Measurements from ENCODE around the gene C3.

The C3 gene

GRCh38 chr19:6705931-6706632 is 14.4 kb downstream of the C3 start:
- WGBS (ENCODE audit: insufficient coverage, insufficient read length): no CpG with 5 or more reads among the region's 11 CpGs
- H3K36me3 ChIP-seq (ENCODE audit: control insufficient read depth, insufficient read depth, low read length): no peaks in the 10 kb centered on the region

GRCh38 chr19:6700586-6701316 is 19.7 kb downstream of the C3 start:
- H3K9me3 ChIP-seq (ENCODE audit: control insufficient read depth, insufficient read depth, low read length): no peaks in the 10 kb centered on the region
- WGBS (ENCODE audit: insufficient coverage, insufficient read length): no CpG with 5 or more reads among the region's 8 CpGs
- H3K4me1 ChIP-seq (ENCODE audit: control insufficient read depth, insufficient read depth, low read length): 0 out of 2 replicates have a peak, but pooled peaks cover 1% of the 10 kb centered on the region
- no peaks in the 10 kb centered on the region; the same call in 1 of the 2 replicates for H3K36me3 ChIP-seq (ENCODE audit: control insufficient read depth, insufficient read depth, low read length)
- H3K27ac ChIP-seq (ENCODE audit: low read length): no peak overlapping the region
- no peaks in the 10 kb centered on the region for H3K27me3 ChIP-seq (ENCODE audit: control insufficient read depth, insufficient read depth, low read length)
- no peak overlapping the region for H3K4me3 ChIP-seq (ENCODE audit: low read length)
- DNase-seq (ENCODE audit: low read depth, low spot score): no peak

More at GRCh38 chr19:6705931-6706632, 14.4 kb downstream of the C3 start:
- no peak overlapping the region for H3K4me3 ChIP-seq (ENCODE audit: low read length)
- DNase-seq (ENCODE audit: low read depth, low spot score): no peak
- no peak overlapping the region for H3K27ac ChIP-seq (ENCODE audit: low read length)
- H3K27me3 ChIP-seq (ENCODE audit: control insufficient read depth, insufficient read depth, low read length): no peaks in the 10 kb centered on the region; the same call in 1 of the 2 replicates
- H3K9me3 ChIP-seq (ENCODE audit: control insufficient read depth, insufficient read depth, low read length): no peaks in the 10 kb centered on the region
- no peaks in the 10 kb centered on the region for H3K4me1 ChIP-seq (ENCODE audit: control insufficient read depth, insufficient read depth, low read length)

GRCh38 chr19:6699935-6700334 is 20.5 kb downstream of the C3 start:
- no peak overlapping the region for H3K27ac ChIP-seq (ENCODE audit: low read length)
- no peaks in the 10 kb centered on the region for H3K27me3 ChIP-seq (ENCODE audit: control insufficient read depth, insufficient read depth, low read length)
- DNase-seq (ENCODE audit: low read depth, low spot score): no peak
- H3K9me3 ChIP-seq (ENCODE audit: control insufficient read depth, insufficient read depth, low read length): no peaks in the 10 kb centered on the region
- no peak overlapping the region for H3K4me3 ChIP-seq (ENCODE audit: low read length)
- H3K36me3 ChIP-seq (ENCODE audit: control insufficient read depth, insufficient read depth, low read length): no peaks in the 10 kb centered on the region; the same call in 1 of the 2 replicates
- H3K4me1 ChIP-seq (ENCODE audit: control insufficient read depth, insufficient read depth, low read length): 0 out of 2 replicates have a peak, but pooled peaks cover 1% of the 10 kb centered on the region

GRCh38 chr19:6697291-6697690 is 23.2 kb downstream of the C3 start:
- WGBS (ENCODE audit: insufficient coverage, insufficient read length): no CpG with 5 or more reads among the region's 13 CpGs
- H3K27me3 ChIP-seq (ENCODE audit: control insufficient read depth, insufficient read depth, low read length): no peaks in the 10 kb centered on the region
- no peak for DNase-seq (ENCODE audit: low read depth, low spot score)

GRCh38 chr19:6696239-6696820 is 24.1 kb downstream of the C3 start:
- Histone ChIP-seq H3K4me1 (ENCODE audit: control insufficient read depth, insufficient read depth, low read length) (0 out of 2 replicates have a peak, but pooled peaks cover 1% of the 10 kb centered on the region), H3K4me3 (ENCODE audit: low read length) (no peak overlapping the region), H3K27ac (ENCODE audit: low read length) (no peak overlapping the region), H3K27me3 (ENCODE audit: control insufficient read depth, insufficient read depth, low read length) (no peaks in the 10 kb centered on the region), H3K9me3 (ENCODE audit: control insufficient read depth, insufficient read depth, low read length) (no peaks in the 10 kb centered on the region), H3K36me3 (ENCODE audit: control insufficient read depth, insufficient read depth, low read length) (no peaks in the 10 kb centered on the region; the same call in 1 of the 2 replicates)
- DNase-seq (ENCODE audit: low read depth, low spot score): no peak
- no CpG with 5 or more reads among the region's 18 CpGs for WGBS (ENCODE audit: insufficient coverage, insufficient read length)

More at GRCh38 chr19:6697291-6697690, 23.2 kb downstream of the C3 start:
- Histone ChIP-seq H3K4me3 (ENCODE audit: low read length) (no peak overlapping the region), H3K9me3 (ENCODE audit: control insufficient read depth, insufficient read depth, low read length) (no peaks in the 10 kb centered on the region), H3K4me1 (ENCODE audit: control insufficient read depth, insufficient read depth, low read length) (0 out of 2 replicates have a peak, but pooled peaks cover 1% of the 10 kb centered on the region), H3K36me3 (ENCODE audit: control insufficient read depth, insufficient read depth, low read length) (no peaks in the 10 kb centered on the region; the same call in 1 of the 2 replicates), H3K27ac (ENCODE audit: low read length) (no peak overlapping the region)

- Histone ChIP-seq H3K9me3 (ENCODE audit: control insufficient read depth, insufficient read depth, low read length) (no peaks in the 10 kb centered on the region), H3K36me3 (ENCODE audit: control insufficient read depth, insufficient read depth, low read length) (no peaks in the 10 kb centered on the region; the same call in 1 of the 2 replicates), H3K4me1 (ENCODE audit: control insufficient read depth, insufficient read depth, low read length) (0 out of 2 replicates have a peak, but pooled peaks cover 1% of the 10 kb centered on the region), H3K4me3 (ENCODE audit: low read length) (no peak overlapping the region), H3K27me3 (ENCODE audit: control insufficient read depth, insufficient read depth, low read length) (no peaks in the 10 kb centered on the region), H3K27ac (ENCODE audit: low read length) (no peak overlapping the region)
- WGBS (ENCODE audit: insufficient coverage, insufficient read length): no CpG with 5 or more reads among the region's 25 CpGs
- no peak for DNase-seq (ENCODE audit: low read depth, low spot score)
These were observed 26.2 kb downstream of the C3 start for GRCh38 chr19:6694147-6694815.

GRCh38 chr19:6693681-6694080 is 26.8 kb downstream of the C3 start:
- H3K27ac ChIP-seq (ENCODE audit: low read length): no peak overlapping the region
- no CpG with 5 or more reads among the region's 7 CpGs for WGBS (ENCODE audit: insufficient coverage, insufficient read length)
- H3K27me3 ChIP-seq (ENCODE audit: control insufficient read depth, insufficient read depth, low read length): no peaks in the 10 kb centered on the region
- DNase-seq (ENCODE audit: low read depth, low spot score): no peak
- H3K36me3 ChIP-seq (ENCODE audit: control insufficient read depth, insufficient read depth, low read length): no peaks in the 10 kb centered on the region; the same call in 1 of the 2 replicates
- no peaks in the 10 kb centered on the region for H3K9me3 ChIP-seq (ENCODE audit: control insufficient read depth, insufficient read depth, low read length)
- 0 out of 2 replicates have a peak, but pooled peaks cover 1% of the 10 kb centered on the region for H3K4me1 ChIP-seq (ENCODE audit: control insufficient read depth, insufficient read depth, low read length)
- H3K4me3 ChIP-seq (ENCODE audit: low read length): no peak overlapping the region

- Histone ChIP-seq H3K4me1 (ENCODE audit: control insufficient read depth, insufficient read depth, low read length) (0 out of 2 replicates have a peak, but pooled peaks cover 1% of the 10 kb centered on the region), H3K36me3 (ENCODE audit: control insufficient read depth, insufficient read depth, low read length) (no peaks in the 10 kb centered on the region; the same call in 1 of the 2 replicates), H3K9me3 (ENCODE audit: control insufficient read depth, insufficient read depth, low read length) (no peaks in the 10 kb centered on the region), H3K4me3 (ENCODE audit: low read length) (no peak overlapping the region), H3K27ac (ENCODE audit: low read length) (no peak overlapping the region), H3K27me3 (ENCODE audit: control insufficient read depth, insufficient read depth, low read length) (no peaks in the 10 kb centered on the region)
- no peak for DNase-seq (ENCODE audit: low read depth, low spot score)
- no CpG with 5 or more reads among the region's 13 CpGs for WGBS (ENCODE audit: insufficient coverage, insufficient read length)
These were observed 27.4 kb downstream of the C3 start for GRCh38 chr19:6693056-6693471.

- Histone ChIP-seq H3K27me3 (ENCODE audit: control insufficient read depth, insufficient read depth, low read length) (no peaks in the 10 kb centered on the region), H3K4me1 (ENCODE audit: control insufficient read depth, insufficient read depth, low read length) (no peaks in the 10 kb centered on the region), H3K9me3 (ENCODE audit: control insufficient read depth, insufficient read depth, low read length) (no peaks in the 10 kb centered on the region), H3K4me3 (ENCODE audit: low read length) (no peak overlapping the region), H3K27ac (ENCODE audit: low read length) (no peak overlapping the region), H3K36me3 (ENCODE audit: control insufficient read depth, insufficient read depth, low read length) (no peaks in the 10 kb centered on the region; the same call in 1 of the 2 replicates)
- no peak for DNase-seq (ENCODE audit: low read depth, low spot score)
- no CpG with 5 or more reads among the region's 10 CpGs for WGBS (ENCODE audit: insufficient coverage, insufficient read length)
These were observed 28.4 kb downstream of the C3 start for GRCh38 chr19:6692027-6692426.

- H3K4me1 ChIP-seq (ENCODE audit: control insufficient read depth, insufficient read depth, low read length): no peaks in the 10 kb centered on the region
- no peaks in the 10 kb centered on the region for H3K9me3 ChIP-seq (ENCODE audit: control insufficient read depth, insufficient read depth, low read length)
- no peak for DNase-seq (ENCODE audit: low read depth, low spot score)
- no peak overlapping the region for H3K27ac ChIP-seq (ENCODE audit: low read length)
- H3K4me3 ChIP-seq (ENCODE audit: low read length): no peak overlapping the region
- no CpG with 5 or more reads among the region's 8 CpGs for WGBS (ENCODE audit: insufficient coverage, insufficient read length)
- no peaks in the 10 kb centered on the region; the same call in 1 of the 2 replicates for H3K36me3 ChIP-seq (ENCODE audit: control insufficient read depth, insufficient read depth, low read length)
- H3K27me3 ChIP-seq (ENCODE audit: control insufficient read depth, insufficient read depth, low read length): no peaks in the 10 kb centered on the region
These were observed 29.1 kb downstream of the C3 start for GRCh38 chr19:6691342-6691741.
